ENCODE results near the gene SAE1. TPM values are rescaled to one million over a fixed set of nuclear protein-coding genes. Genes with fewer than 3 reads are reported as not detected.

Gene SAE1
- total RNA-seq, 1 experiment from 2014 or later, result 47.5 TPM

DNA sequence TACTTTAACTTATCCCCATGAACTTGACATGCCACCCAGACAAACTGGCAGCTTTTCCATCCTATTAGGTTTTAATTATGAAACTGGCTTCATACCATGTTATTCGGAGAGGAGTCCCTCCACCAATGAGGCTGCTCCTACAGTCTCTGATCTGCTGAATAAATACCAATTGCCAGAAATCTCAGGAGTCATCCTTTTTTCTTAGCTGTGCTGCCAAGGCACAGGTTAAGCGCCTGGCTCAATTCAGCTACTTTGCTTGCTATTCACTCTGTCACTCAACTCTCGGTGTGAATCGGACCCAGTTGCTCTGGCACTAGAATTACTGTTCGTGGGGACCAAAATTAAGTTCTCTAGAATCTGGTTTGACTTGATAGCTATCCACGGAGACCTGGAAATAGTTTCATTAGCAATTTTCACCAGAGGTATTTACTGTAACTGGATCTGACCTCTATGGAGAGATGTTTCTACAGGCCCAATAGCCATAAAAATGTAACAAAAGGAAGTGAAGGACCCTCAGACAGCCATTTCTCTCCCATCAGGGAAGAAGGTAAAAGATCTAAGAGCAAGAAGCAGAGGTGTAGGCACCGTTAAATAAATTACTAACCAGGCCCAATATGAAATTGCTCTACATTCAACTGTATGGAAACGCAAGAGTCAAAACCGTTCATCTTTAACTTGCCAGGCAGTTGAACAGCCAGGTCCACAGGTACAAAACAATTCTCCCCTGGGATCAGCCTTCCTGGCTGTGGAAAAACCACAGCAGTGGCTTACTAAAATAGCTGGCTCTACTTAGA lies 22.5 kb upstream of the SAE1 start:
- H3K4me1 ChIP-seq (ENCODE audit: low read length), result peaks cover 19% of the 10 kb centered on the region
- H4K20me1 ChIP-seq (ENCODE audit: insufficient read depth, low read depth, low read length), result no peaks in the 10 kb centered on the region
- no peaks in the 10 kb centered on the region for H3K9me3 ChIP-seq (ENCODE audit: low read length)
- no peak overlapping the region for H3K4me2 ChIP-seq (ENCODE audit: low read depth, low read length, poor library complexity, severe bottlenecking)
- H3K27ac ChIP-seq (ENCODE audit: low read length), result peak overlapping the region; percentile 99; the same call in 1 of the 2 replicates
- peaks cover 23% of the 10 kb centered on the region; the same call in 1 of the 2 replicates for H3K36me3 ChIP-seq (ENCODE audit: insufficient read depth, low read length)
- no peak for DNase-seq
- H2AFZ ChIP-seq (ENCODE audit: low read length), result no peak overlapping the region
- H3K27me3 ChIP-seq (ENCODE audit: low read length), result no peaks in the 10 kb centered on the region
- H3K79me2 ChIP-seq (ENCODE audit: low read length), result peaks cover 82% of the 10 kb centered on the region
- no peaks in the 10 kb centered on the region for H3K9me2 ChIP-seq (replicated peaks; ENCODE audit: insufficient read depth, low read length)
- H3K9ac ChIP-seq (ENCODE audit: low read length), result no peak overlapping the region
- no peak overlapping the region for H3K4me3 ChIP-seq (ENCODE audit: low read length)

DNA sequence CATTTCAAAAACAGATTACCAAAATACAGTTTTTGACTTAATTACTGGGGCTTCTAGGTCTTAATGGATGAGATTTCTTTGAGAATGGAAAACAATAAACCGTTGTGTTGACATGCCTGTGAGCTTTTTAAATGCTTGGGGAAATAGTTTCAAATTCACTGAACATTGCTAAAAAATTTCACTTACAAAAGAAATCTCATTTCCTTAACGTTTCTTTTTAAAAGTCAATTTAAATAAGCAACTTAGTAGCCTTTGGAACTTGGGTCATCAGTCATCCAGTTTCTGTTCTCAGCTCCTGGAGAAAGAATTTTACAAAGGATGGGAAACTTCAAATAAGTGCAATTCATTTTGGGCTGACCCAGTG lies 21.5 kb upstream of the SAE1 start:
- Histone ChIP-seq H3K4me3 (ENCODE audit: low read length) (peak overlapping the region; percentile 95; the same call in 1 of the 2 replicates), H3K4me1 (ENCODE audit: low read length) (peaks cover 24% of the 10 kb centered on the region), H3K27me3 (ENCODE audit: low read length) (no peaks in the 10 kb centered on the region), H3K4me2 (ENCODE audit: low read depth, low read length, poor library complexity, severe bottlenecking) (peak overlapping the region; percentile 89), H2AFZ (ENCODE audit: low read length) (no peak overlapping the region), H3K36me3 (ENCODE audit: insufficient read depth, low read length) (peaks cover 23% of the 10 kb centered on the region; the same call in 1 of the 2 replicates), H3K79me2 (ENCODE audit: low read length) (peaks cover 79% of the 10 kb centered on the region), H3K9me2 (replicated peaks; ENCODE audit: insufficient read depth, low read length) (no peaks in the 10 kb centered on the region), H3K27ac (ENCODE audit: low read length) (peak overlapping the region; percentile 99), H3K9me3 (ENCODE audit: low read length) (no peaks in the 10 kb centered on the region), H4K20me1 (ENCODE audit: insufficient read depth, low read depth, low read length) (no peaks in the 10 kb centered on the region), H3K9ac (ENCODE audit: low read length) (peak overlapping the region; percentile 100; the same call in 1 of the 2 replicates)
- DNase-seq, result no peak

DNA sequence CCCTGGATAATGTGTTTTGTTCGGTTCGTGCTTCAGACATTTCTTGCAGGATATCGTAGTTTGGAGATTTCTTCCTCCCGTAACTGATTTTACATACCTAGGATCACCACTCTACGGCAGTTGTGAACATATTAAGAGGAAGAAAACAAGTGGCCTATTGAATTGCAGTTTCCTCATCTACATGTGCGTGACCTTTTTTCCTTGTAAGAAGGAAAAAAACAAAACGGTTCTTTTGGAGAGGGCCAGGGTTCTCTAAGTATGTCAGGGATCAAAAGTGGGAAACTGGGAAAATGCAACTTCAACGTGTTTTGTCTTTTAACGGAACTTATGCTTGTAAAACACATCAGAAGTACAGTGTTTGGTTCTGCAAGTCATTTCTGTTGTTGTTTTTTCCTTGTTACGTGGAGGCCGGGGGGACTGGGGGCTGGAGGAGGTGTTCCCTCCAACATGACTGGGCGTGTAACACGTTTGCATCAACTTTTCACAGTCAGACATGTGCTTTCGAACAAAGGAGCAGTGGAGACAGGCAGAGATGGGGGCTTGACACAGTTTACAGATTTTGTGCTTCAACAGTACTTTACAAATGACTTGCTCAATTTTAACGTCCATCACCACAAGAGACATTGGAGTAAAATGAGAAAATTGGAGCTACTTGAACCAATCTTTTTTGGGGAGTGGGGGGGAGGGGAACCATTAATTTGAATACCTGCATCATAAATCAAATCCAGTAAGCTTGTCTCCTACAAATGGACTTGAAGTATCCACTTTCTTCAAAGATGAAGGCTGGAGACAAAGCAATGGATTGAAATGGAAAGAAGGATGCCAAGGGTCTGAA lies 20.9 kb upstream of the SAE1 start:
- Histone ChIP-seq H3K4me2 (ENCODE audit: low read depth, low read length, poor library complexity, severe bottlenecking) (peak overlapping the region; percentile 89), H4K20me1 (ENCODE audit: insufficient read depth, low read depth, low read length) (no peaks in the 10 kb centered on the region), H3K79me2 (ENCODE audit: low read length) (peaks cover 73% of the 10 kb centered on the region), H3K4me1 (ENCODE audit: low read length) (peaks cover 26% of the 10 kb centered on the region), H3K9ac (ENCODE audit: low read length) (peak overlapping the region; percentile 100), H3K27me3 (ENCODE audit: low read length) (no peaks in the 10 kb centered on the region), H2AFZ (ENCODE audit: low read length) (no peak overlapping the region), H3K36me3 (ENCODE audit: insufficient read depth, low read length) (peaks cover 21% of the 10 kb centered on the region; the same call in 1 of the 2 replicates), H3K27ac (ENCODE audit: low read length) (peak overlapping the region; percentile 99), H3K9me2 (replicated peaks; ENCODE audit: insufficient read depth, low read length) (no peaks in the 10 kb centered on the region), H3K4me3 (ENCODE audit: low read length) (peak overlapping the region; percentile 95), H3K9me3 (ENCODE audit: low read length) (no peaks in the 10 kb centered on the region)
- peak; percentile 76 for DNase-seq

DNA sequence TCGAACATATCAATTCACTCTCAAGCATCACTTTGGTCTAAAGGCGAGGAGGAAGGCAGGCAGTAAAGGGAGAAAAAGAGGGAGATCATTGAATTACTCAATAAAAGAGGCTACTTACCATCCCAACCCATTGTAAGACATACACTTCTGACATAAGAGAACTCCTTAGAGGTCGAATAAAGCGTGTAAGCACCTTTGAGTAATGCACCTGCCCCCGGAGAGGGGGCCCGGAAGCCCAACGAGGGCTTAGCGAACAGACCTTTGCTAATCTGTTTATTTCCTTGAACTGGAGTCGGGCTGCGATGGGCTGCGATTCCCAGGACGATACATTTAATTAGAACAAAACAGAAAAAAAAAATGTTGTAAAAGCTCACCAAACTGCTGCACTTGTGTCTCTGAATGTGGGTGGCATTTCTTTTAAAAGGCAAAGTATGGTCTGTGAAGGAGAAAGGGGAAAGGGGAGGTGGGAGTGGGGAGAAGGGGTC lies 20.1 kb upstream of the SAE1 start:
- Histone ChIP-seq H3K27me3 (ENCODE audit: low read length) (no peaks in the 10 kb centered on the region), H3K4me3 (ENCODE audit: low read length) (peak overlapping the region; percentile 95), H3K9ac (ENCODE audit: low read length) (peak overlapping the region; percentile 100), H3K27ac (ENCODE audit: low read length) (peak overlapping the region; percentile 99), H3K9me2 (replicated peaks; ENCODE audit: insufficient read depth, low read length) (no peaks in the 10 kb centered on the region), H3K4me2 (ENCODE audit: low read depth, low read length, poor library complexity, severe bottlenecking) (peak overlapping the region; percentile 89), H2AFZ (ENCODE audit: low read length) (no peak overlapping the region), H3K79me2 (ENCODE audit: low read length) (peaks cover 65% of the 10 kb centered on the region), H4K20me1 (ENCODE audit: insufficient read depth, low read depth, low read length) (no peaks in the 10 kb centered on the region), H3K4me1 (ENCODE audit: low read length) (peaks cover 26% of the 10 kb centered on the region), H3K9me3 (ENCODE audit: low read length) (no peaks in the 10 kb centered on the region), H3K36me3 (ENCODE audit: insufficient read depth, low read length) (peaks cover 19% of the 10 kb centered on the region; the same call in 1 of the 2 replicates)
- DNase-seq, result peak; percentile 72

DNA sequence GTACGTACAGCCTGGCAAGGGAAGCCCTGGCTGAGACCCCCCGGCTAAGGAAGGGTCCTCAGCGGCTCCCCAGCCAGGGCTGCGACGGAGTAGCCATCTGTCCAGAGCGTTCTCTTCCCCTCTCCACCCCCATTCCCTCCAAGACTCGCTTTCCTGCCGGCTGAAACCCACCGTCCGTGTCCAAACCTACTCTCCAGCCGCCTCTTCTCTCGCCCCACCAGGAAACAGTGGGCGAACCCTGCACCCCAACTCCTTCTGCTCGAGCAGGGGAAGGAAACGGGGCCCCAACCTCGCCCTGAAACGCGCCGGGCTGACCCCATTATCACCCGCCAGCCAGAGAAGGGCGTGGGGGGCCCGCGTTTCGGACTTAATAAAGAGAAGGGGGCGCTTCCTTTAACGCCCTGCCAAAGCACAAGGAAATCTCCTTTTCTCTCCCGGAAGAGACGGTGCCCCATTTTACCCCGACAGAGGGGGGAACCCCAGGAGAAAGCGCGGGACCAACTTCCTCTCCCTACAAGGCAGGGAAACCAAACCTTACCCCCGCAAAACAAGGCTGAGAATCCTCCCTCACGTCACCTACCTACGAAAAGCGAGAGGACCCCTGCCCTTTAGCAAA lies 19.5 kb upstream of the SAE1 start:
- Histone ChIP-seq H3K36me3 (ENCODE audit: insufficient read depth, low read length) (peaks cover 15% of the 10 kb centered on the region; the same call in 1 of the 2 replicates), H3K4me3 (ENCODE audit: low read length) (peak overlapping the region; percentile 95), H3K27ac (ENCODE audit: low read length) (peak overlapping the region; percentile 99), H3K79me2 (ENCODE audit: low read length) (peaks cover 59% of the 10 kb centered on the region), H3K9ac (ENCODE audit: low read length) (peak overlapping the region; percentile 100), H2AFZ (ENCODE audit: low read length) (no peak overlapping the region), H3K9me3 (ENCODE audit: low read length) (no peaks in the 10 kb centered on the region), H4K20me1 (ENCODE audit: insufficient read depth, low read depth, low read length) (no peaks in the 10 kb centered on the region), H3K4me2 (ENCODE audit: low read depth, low read length, poor library complexity, severe bottlenecking) (peak overlapping the region; percentile 89), H3K27me3 (ENCODE audit: low read length) (no peaks in the 10 kb centered on the region), H3K4me1 (ENCODE audit: low read length) (peaks cover 26% of the 10 kb centered on the region), H3K9me2 (replicated peaks; ENCODE audit: insufficient read depth, low read length) (no peaks in the 10 kb centered on the region)
- DNase-seq, result peak; percentile 81

DNA sequence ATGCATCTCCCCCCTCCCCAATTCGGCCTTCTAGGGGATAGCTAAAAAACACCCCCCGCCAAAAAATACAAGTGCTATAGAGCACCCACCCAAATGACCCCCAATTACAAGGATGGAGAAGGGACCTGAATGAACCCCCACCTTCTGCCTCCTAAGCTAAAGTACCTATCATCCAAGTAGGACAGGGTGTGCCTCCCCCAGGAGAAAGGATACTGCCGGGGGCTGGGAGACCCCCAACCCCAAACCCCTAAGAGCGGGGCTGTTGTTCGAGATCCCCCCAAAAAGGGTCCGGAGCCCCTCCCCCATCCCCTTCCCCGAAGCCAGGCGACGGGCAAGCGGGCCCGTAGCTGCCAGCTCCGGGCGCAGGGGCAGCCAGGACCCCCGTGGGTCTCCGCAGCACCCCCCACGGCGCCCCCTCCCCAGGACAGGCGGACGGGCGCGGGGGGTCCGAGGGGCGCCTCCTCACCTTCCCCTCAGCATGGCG lies 18.9 kb upstream of the SAE1 start:
- Histone ChIP-seq H3K9me2 (replicated peaks; ENCODE audit: insufficient read depth, low read length) (no peaks in the 10 kb centered on the region), H2AFZ (ENCODE audit: low read length) (no peak overlapping the region), H3K79me2 (ENCODE audit: low read length) (peaks cover 53% of the 10 kb centered on the region), H3K4me2 (ENCODE audit: low read depth, low read length, poor library complexity, severe bottlenecking) (peak overlapping the region; percentile 89), H3K36me3 (ENCODE audit: insufficient read depth, low read length) (peaks cover 15% of the 10 kb centered on the region; the same call in 1 of the 2 replicates), H3K9ac (ENCODE audit: low read length) (peak overlapping the region; percentile 100), H3K27me3 (ENCODE audit: low read length) (no peaks in the 10 kb centered on the region), H3K9me3 (ENCODE audit: low read length) (no peaks in the 10 kb centered on the region), H3K27ac (ENCODE audit: low read length) (peak overlapping the region; percentile 99), H4K20me1 (ENCODE audit: insufficient read depth, low read depth, low read length) (no peaks in the 10 kb centered on the region), H3K4me1 (ENCODE audit: low read length) (peaks cover 26% of the 10 kb centered on the region), H3K4me3 (ENCODE audit: low read length) (peak overlapping the region; percentile 95)
- DNase-seq, result no peak

DNA sequence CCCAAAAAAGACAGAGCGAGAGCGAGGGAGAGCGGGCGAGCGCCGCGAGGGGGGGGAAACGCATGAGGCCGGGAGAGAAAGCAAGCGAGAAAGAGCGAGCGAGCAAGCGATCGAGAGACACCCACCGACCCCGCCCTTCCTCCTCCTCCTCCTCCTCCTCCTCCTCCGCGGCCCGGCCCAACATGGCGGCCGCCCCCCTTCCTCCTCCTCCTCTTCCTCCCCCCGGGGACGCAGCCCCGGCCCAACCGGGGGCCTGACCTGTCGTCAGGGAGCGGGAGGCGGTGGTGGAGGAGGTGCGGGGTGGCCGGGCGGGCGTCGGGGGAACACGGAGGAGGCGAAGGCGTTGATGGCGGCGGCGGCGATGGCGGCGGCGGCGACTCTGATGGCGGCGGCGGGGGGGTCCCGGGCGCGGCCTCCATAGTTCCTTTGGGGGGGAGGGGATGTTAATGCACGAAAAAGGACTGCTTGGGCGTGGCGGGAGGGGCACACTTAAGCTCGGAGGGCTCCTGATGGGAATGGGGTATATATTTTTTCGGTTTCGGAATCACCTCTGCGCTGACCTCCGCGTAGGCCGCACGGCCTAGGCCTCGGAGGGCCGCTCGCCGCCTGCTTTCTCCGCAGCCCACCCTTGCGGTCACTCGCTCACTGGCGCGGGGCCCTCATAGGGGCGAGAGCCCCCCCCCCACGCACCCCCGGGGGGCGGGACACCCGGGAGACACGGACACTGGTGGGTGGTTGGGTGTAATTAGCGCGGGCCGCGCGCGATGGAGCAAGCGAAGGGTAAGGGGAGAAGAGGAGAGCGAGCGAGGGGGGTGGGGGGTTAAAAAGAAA lies 18.3 kb upstream of the SAE1 start:
- H2AFZ ChIP-seq (ENCODE audit: low read length), result no peak overlapping the region
- DNase-seq, result peak; percentile 97

More for the DNA sequence above, 18.3 kb upstream of the SAE1 start:
- H3K79me2 ChIP-seq (ENCODE audit: low read length), result peaks cover 47% of the 10 kb centered on the region
- H3K27me3 ChIP-seq (ENCODE audit: low read length), result no peaks in the 10 kb centered on the region
- peak overlapping the region; percentile 95 for H3K4me3 ChIP-seq (ENCODE audit: low read length)
- H3K36me3 ChIP-seq (ENCODE audit: insufficient read depth, low read length), result peaks cover 15% of the 10 kb centered on the region; the same call in 1 of the 2 replicates
- H4K20me1 ChIP-seq (ENCODE audit: insufficient read depth, low read depth, low read length), result no peaks in the 10 kb centered on the region
- no peaks in the 10 kb centered on the region for H3K9me3 ChIP-seq (ENCODE audit: low read length)
- H3K9ac ChIP-seq (ENCODE audit: low read length), result peak overlapping the region; percentile 100
- H3K4me2 ChIP-seq (ENCODE audit: low read depth, low read length, poor library complexity, severe bottlenecking), result peak overlapping the region; percentile 89
- peaks cover 26% of the 10 kb centered on the region for H3K4me1 ChIP-seq (ENCODE audit: low read length)
- H3K9me2 ChIP-seq (replicated peaks; ENCODE audit: insufficient read depth, low read length), result no peaks in the 10 kb centered on the region
- peak overlapping the region; percentile 99 for H3K27ac ChIP-seq (ENCODE audit: low read length)

All from Karpas-422 (cell line).